ENCODE results near the gene MDGA2. TPM values are rescaled to one million over a fixed set of nuclear protein-coding genes. Genes with fewer than 3 reads are reported as not detected.

The MDGA2 gene
- total and polyA plus RNA-seq, 2 of the 8 experiments (the other 6 are each of a cell fraction or from before 2014, with no cell fraction given), result 0.11 to 0.69 TPM

DNA sequence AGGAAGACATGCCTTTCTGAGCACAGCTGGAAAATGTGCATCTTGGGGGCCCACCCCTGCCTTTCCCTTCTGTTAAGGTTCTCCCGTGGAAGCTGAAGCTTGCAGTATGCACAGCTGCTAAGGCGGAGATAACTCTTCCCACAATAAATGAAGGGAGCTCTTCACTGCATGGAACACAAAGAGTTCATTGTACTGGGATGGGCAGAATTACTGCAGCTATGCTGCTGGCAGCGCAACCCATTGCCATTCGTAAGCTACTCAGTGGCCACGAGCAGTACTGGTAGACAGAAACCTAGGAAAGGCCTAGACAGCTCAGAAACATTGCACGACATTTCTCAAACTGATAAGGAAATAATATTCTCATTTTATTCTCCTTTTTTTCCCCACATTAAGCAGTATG, 310.2 kb downstream of the MDGA2 start:
- Histone ChIP-seq H2BK20ac (ENCODE audit: low read length) (peak overlapping the region; percentile 27; the same call in 1 of the 2 replicates), H3K4ac (replicated peaks; ENCODE audit: insufficient read length, low read depth, low read length) (no peak overlapping the region), H3K18ac (ENCODE audit: extremely low read depth, low read length) (no peak overlapping the region), H3K23ac (ENCODE audit: insufficient read length) (no peak overlapping the region), H4K8ac (ENCODE audit: extremely low read depth, insufficient read depth, low read length) (no peak overlapping the region), H3K9me3 (ENCODE audit: insufficient read depth in 2 of 2, low read depth in 1 of 2, low read length in 1 of 2) (no peaks in the 10 kb centered on the region), H4K20me1 (replicated peaks in 1 of 2; ENCODE audit: control insufficient read depth in 1 of 2, insufficient read depth in 2 of 2, low read length in 2 of 2) (no peaks in the 10 kb centered on the region), H3K23me2 (ENCODE audit: low read depth, low read length) (no peaks in the 10 kb centered on the region), H3K36me3 (ENCODE audit: control insufficient read depth in 2 of 4, insufficient read depth in 4 of 4, low read length in 3 of 4) (no peaks in the 10 kb centered on the region), H3K79me1 (ENCODE audit: low read depth, low read length) (no peaks in the 10 kb centered on the region), H2AK5ac (ENCODE audit: low read depth, low read length) (no peak overlapping the region), H3K79me2 (ENCODE audit: control insufficient read depth in 1 of 2, insufficient read depth in 2 of 2, low read length in 2 of 2) (no peaks in the 10 kb centered on the region), H3K56ac (replicated peaks; ENCODE audit: insufficient read length, low read depth, low read length) (no peak overlapping the region), H2BK15ac (ENCODE audit: low read length) (no peak overlapping the region), H4K5ac (ENCODE audit: insufficient read length, low read depth, low read length) (no peak overlapping the region), H3K4me3 (ENCODE audit: extremely low read depth in 1 of 4, insufficient read depth in 2 of 4, low read depth in 3 of 4, low read length in 4 of 4) (no peak overlapping the region), H3K27me3 (replicated peaks in 1 of 4; ENCODE audit: control insufficient read depth in 3 of 4, extremely low read depth in 1 of 4, insufficient read depth in 3 of 4, low read length in 3 of 4) (no peaks in the 10 kb centered on the region), H3K4me2 (ENCODE audit: insufficient read depth in 1 of 2, low read depth in 2 of 2, low read length in 2 of 2) (no peak overlapping the region), H3K27ac (ENCODE audit: low read depth, low read length) (no peak overlapping the region), H2BK5ac (ENCODE audit: low read depth, low read length) (peak overlapping the region; percentile 62; the same call in 1 of the 2 replicates), H3K9ac (replicated peaks in 1 of 4; ENCODE audit: extremely low read depth in 1 of 4, low read depth in 3 of 4, low read length in 3 of 4) (no peak overlapping the region), H2AFZ (ENCODE audit: low read length) (peak overlapping the region; percentile 15; the same call in 1 of the 2 replicates), H2BK120ac (replicated peaks; ENCODE audit: low read depth, low read length) (no peak overlapping the region), H2BK12ac (ENCODE audit: low read depth, low read length) (no peak overlapping the region), H3K4me1 (replicated peaks in 1 of 4; ENCODE audit: control insufficient read depth in 3 of 4, insufficient read depth in 4 of 4, low read length in 3 of 4) (peaks cover 0 to 9% (median 3%) of the 10 kb centered on the region in 4 experiments; a peak in 4 of 7 replicates), H4K91ac (replicated peaks; ENCODE audit: insufficient read length, low read length) (peak overlapping the region; percentile 48), H3K14ac (ENCODE audit: insufficient read length) (no peak overlapping the region)
- TF ChIP-seq SP2 (IDR thresholded peaks at IDR 0.05; ENCODE audit: low read length), result no peak
- TF ChIP-seq, protein P1, sequence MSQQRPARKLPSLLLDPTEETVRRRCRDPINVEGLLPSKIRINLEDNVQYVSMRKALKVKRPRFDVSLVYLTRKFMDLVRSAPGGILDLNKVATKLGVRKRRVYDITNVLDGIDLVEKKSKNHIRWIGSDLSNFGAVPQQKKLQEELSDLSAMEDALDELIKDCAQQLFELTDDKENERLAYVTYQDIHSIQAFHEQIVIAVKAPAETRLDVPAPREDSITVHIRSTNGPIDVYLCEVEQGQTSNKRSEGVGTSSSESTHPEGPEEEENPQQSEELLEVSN (IDR thresholded peaks at IDR 0.05), result no peak
- TF ChIP-seq ASH2L (IDR thresholded peaks at IDR 0.05; ENCODE audit: low read length), result no peak
- no peak for TF ChIP-seq NANOG (IDR thresholded peaks at IDR 0.05; ENCODE audit: insufficient read depth, low read depth, low read length, poor library complexity, severe bottlenecking)
- TF ChIP-seq MAFK (IDR thresholded peaks at IDR 0.05; ENCODE audit: low read depth, low read length), result no peak
- ChIA-PET POLR2A (ENCODE audit: partially characterized antibody) (no interaction called here), CTCF (ENCODE audit: partially characterized antibody) (interaction anchor here (0.8 kb wide), 1 partner anchor 11 kb away, joined by 3 read pairs; no protein-coding TSS in a partner anchor)
- DNase-seq (ENCODE audit: low read depth in 1 of 2, low spot score in 2 of 2) (no peak), FAIRE-seq (no peak)
- 84% methylated on average over 6 of the region's 6 CpGs; no CpG with 5 or more reads in 1 of the 2 experiments for WGBS, 2 experiments (ENCODE audit: extremely low coverage in 1 of 2, insufficient coverage in 1 of 2, insufficient read length in 1 of 2, insufficient replicate concordance in 2 of 2, low coverage in 1 of 2, low lambda C conversion rate in 2 of 2, missing lambda C conversion rate in 1 of 2)

All from H1 (cell line).